Right lobe of liver (tissue), 6 donors: Measurements from ENCODE around the gene ACSBG1. TPM values are rescaled to one million over a fixed set of nuclear protein-coding genes. Genes with fewer than 3 reads are reported as not detected.

Experiments
- ATAC-seq, 4 donors: fragments of 200-7000 bp; cut with Tn5 transposase; one replicate each; pipeline ENCODE4 v1.9.1; 2020; ENCODE audit warnings: mild to moderate bottlenecking in 4 of 4, moderate library complexity in 4 of 4
- DNase-seq, 3 donors: peaks; one replicate each; pipeline ENCODE4 v3.0.0-alpha.2; 2020
- H3K27ac ChIP-seq, 3 donors: fragments of 200-600 bp; one replicate each; pipeline ENCODE4 v1.8.0; 2022
- H3K27me3 ChIP-seq, 2 donors: fragments of 200-600 bp; one replicate each; pipeline ENCODE4 v1.8.0; 2022
- H3K36me3 ChIP-seq, 4 donors: fragments of 200-600 bp; sonication (generic) in 1 of 4; one replicate each; pipeline versions ENCODE4 v1.5.1 to v1.8.0; 2017 to 2022; ENCODE audit warnings: control low read depth in 1 of 4
- H3K4me1 ChIP-seq, 4 donors: fragments of 200-600 bp; sonication (generic) in 1 of 4; one replicate each; pipeline versions ENCODE4 v1.5.1 to v1.8.0; 2017 to 2022; ENCODE audit warnings: control low read depth in 1 of 4
- H3K4me3 ChIP-seq, 3 donors: fragments of 200-600 bp; one replicate each; pipeline ENCODE4 v1.8.0; 2022
- H3K9me3 ChIP-seq, 4 donors: fragments of 200-600 bp; sonication (generic) in 1 of 4; one replicate each; pipeline versions ENCODE4 v1.5.1 to v1.8.0; 2017 to 2022; ENCODE audit warnings: control low read depth in 1 of 4
- POLR2A ChIP-seq: fragments of 450-650 bp; IDR thresholded peaks from one replicate; pipeline ENCODE4 v1.6.1; 2017; ENCODE audit warnings: antibody characterized with exemption, mild to moderate bottlenecking
- WGBS: methylation state at CpG from one replicate; pipeline ENCODE4 v1.1.6; 2018; ENCODE audit warnings: low coverage, low lambda C conversion rate; ENCODE audit not compliant: insufficient coverage; ENCODE audit errors: missing lambda C conversion rate; 5-methylcytosine and 5-hydroxymethylcytosine counted together
- intact Hi-C, 2 donors: fragments of 100-400 bp; cut with DNase I; formaldehyde crosslinking; loops; one replicate each; pipeline versions ENCODE4 v1.11.2 to v1.14.1; 2022
- total RNA-seq, 6 experiments: library from RNA; depleted of rRNA in 2 of 6; stranded (reverse); fragments of >200 nt in 2 of 6; fragmentation: NEBNext Ultra II Directional in 3 of 6; extraction: Animal tissue kit (Norgen Biotek cat#: 25700) in 3 of 6; gene quantifications; one replicate each; pipeline versions ENCODE4 v1.1.0 to v1.2.4, GENCODE V29; 2016 to 2023
- TF ChIP-seq, protein P1 (sequence below), 4 donors: fragments of 200-600 bp in 3 of 4; fragments of 450-650 bp in 1 of 4; IDR thresholded peaks; one replicate each; pipeline versions ENCODE4 v1.5.1 to v1.8.0; 2016 to 2022; ENCODE audit warnings: antibody characterized with exemption in 4 of 4, mild to moderate bottlenecking in 2 of 4
- donor health status: DM: no; HTN: yes; CAD: no.
- donor health status: DM: no; HTN: no; CAD: no.
- donor health status: DM: no; HTN: no; CAD: no.
- donor health status: DM: no; HTN: yes; CAD: no.
- donor health status: DM: no; HTN: yes; CAD: no.

ACSBG1 gene
- total RNA-seq, 6 experiments from 2014 or later, result not detected

GRCh38 chr15:78201281-78202190, 32.8 kb downstream of the ACSBG1 start:
- TF ChIP-seq POLR2A, result no peak
- TF ChIP-seq, protein P1, sequence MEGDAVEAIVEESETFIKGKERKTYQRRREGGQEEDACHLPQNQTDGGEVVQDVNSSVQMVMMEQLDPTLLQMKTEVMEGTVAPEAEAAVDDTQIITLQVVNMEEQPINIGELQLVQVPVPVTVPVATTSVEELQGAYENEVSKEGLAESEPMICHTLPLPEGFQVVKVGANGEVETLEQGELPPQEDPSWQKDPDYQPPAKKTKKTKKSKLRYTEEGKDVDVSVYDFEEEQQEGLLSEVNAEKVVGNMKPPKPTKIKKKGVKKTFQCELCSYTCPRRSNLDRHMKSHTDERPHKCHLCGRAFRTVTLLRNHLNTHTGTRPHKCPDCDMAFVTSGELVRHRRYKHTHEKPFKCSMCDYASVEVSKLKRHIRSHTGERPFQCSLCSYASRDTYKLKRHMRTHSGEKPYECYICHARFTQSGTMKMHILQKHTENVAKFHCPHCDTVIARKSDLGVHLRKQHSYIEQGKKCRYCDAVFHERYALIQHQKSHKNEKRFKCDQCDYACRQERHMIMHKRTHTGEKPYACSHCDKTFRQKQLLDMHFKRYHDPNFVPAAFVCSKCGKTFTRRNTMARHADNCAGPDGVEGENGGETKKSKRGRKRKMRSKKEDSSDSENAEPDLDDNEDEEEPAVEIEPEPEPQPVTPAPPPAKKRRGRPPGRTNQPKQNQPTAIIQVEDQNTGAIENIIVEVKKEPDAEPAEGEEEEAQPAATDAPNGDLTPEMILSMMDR (IDR thresholded peaks at IDR 0.05), result no peak
- intact Hi-C loops, result no loop called here
- DNase-seq, result no peak
- no peaks in the 10 kb centered on the region for H3K9me3 ChIP-seq
- no peak overlapping the region for H3K27ac ChIP-seq
- no peaks in the 10 kb centered on the region for H3K4me1 ChIP-seq
- no peak overlapping the region for H3K4me3 ChIP-seq
- WGBS, result 67% methylated on average over 6 of the region's 10 CpGs
- ATAC-seq, result no peak
- H3K36me3 ChIP-seq, result no peaks in the 10 kb centered on the region
- H3K27me3 ChIP-seq, result no peaks in the 10 kb centered on the region

DNA sequence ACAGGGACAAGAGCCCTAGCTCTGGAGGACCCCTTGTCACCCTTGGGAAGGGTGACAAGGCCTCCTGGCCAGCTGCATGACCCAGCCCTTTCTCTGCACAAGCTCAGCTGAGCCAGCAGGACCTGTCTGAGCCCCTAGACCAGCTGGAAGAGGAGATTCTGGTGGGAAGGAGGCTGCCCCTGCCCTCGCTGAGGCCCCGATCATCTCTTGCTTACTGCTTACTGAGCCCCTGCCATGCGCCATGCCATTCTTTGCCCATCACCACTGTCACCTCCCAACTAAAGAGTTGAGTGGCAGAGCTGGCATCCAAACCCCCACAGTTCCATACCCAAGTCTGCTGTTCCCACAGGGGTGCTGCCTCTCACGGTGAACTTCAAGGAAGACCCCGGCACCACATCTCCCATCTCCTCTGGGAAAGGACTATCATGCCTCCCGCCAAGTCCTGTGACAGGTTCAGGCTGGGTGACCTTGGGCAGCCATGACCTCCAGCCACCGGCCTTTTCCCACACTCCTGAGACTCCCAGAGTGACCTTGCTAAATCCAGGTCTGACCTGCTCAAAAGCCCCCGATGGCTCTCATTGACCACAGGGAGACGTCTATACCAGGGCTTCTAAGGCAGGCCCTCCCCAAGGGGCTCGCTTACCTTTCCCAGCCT, 34.0 kb downstream of the ACSBG1 start:
- no peak overlapping the region for H3K27ac ChIP-seq
- no peaks in the 10 kb centered on the region for H3K27me3 ChIP-seq
- H3K9me3 ChIP-seq, result no peaks in the 10 kb centered on the region
- no peaks in the 10 kb centered on the region for H3K36me3 ChIP-seq
- DNase-seq, result no peak
- ATAC-seq, result no peak
- TF ChIP-seq POLR2A, result no peak
- TF ChIP-seq, protein P1 (IDR thresholded peaks at IDR 0.05), result no peak
- no peak overlapping the region for H3K4me3 ChIP-seq
- intact Hi-C loops, result no loop called here
- 82% methylated on average over 3 of the region's 10 CpGs for WGBS
- H3K4me1 ChIP-seq, result no peaks in the 10 kb centered on the region

DNA sequence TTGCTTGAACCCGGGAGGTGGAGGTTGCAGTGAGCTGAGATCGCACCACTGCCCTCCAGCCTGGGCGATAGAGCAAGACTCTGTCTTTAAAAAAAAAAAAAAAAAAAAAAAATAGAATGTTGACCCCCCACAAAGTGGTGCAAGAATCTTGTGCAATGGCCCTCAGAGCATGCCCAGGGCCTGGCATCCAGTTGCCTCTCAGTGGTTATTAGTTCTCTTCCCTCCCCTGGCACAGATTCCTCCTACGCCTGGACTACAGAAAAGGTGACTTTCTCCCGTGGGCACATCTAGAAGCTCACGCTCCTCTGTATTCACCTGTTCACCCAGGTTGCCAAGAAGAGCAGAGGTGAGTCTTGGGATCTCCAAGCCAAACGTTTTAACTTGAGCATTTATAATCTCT, 36.7 kb downstream of the ACSBG1 start:
- Histone ChIP-seq H3K27me3 (no peaks in the 10 kb centered on the region), H3K4me3 (no peak overlapping the region), H3K36me3 (no peaks in the 10 kb centered on the region), H3K4me1 (no peaks in the 10 kb centered on the region), H3K9me3 (no peaks in the 10 kb centered on the region), H3K27ac (no peak overlapping the region)
- intact Hi-C loops, result loop anchor here (5.0 kb wide), 3 partner anchors 40 to 85 kb away; no protein-coding TSS in a partner anchor
- DNase-seq (peak in 1 of 3 donors; percentile 67), ATAC-seq (peak in 1 of 4 donors; percentile 51)
- TF ChIP-seq, protein P1 (IDR thresholded peaks at IDR 0.05), result no peak
- no peak for TF ChIP-seq POLR2A
- WGBS, result 23% methylated on average over 3 of the region's 7 CpGs

DNA sequence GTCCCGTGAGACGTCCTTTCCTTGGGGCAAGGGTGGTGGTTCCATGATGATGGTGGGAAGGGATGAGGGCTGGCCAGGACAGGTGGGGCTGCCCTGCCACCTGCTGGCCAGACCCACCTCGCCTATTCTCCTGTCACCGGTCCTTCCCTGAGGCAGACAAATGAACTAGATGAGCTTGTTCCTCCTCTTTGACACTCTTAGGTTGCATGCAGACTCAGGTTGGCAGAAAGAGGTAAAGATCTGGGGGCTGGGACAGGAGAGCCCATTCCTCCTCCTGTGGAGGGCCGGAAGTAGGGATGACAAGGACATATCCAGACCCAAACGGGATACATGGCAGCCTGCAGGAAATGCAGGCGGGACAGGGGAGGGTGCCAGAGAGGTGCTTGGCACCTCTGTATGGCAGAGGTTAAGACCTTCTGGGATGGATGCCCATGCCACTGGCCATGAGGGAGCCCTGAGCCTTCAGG, 38.6 kb downstream of the ACSBG1 start:
- intact Hi-C loops, result loop anchor here (5.0 kb wide), 3 partner anchors 42 to 83 kb away; no protein-coding TSS in a partner anchor
- Histone ChIP-seq H3K9me3 (no peaks in the 10 kb centered on the region), H3K36me3 (no peaks in the 10 kb centered on the region), H3K27me3 (no peaks in the 10 kb centered on the region), H3K4me1 (no peaks in the 10 kb centered on the region), H3K27ac (no peak overlapping the region), H3K4me3 (no peak overlapping the region)
- 18% methylated on average over 6 of the region's 7 CpGs for WGBS
- peak in 1 of 3 donors; percentile 47 for DNase-seq
- peak; percentile 92 to 98 (median 93) for ATAC-seq
- no peak for TF ChIP-seq POLR2A
- TF ChIP-seq, protein P1 (IDR thresholded peaks at IDR 0.05), result peak; percentile 74 to 86 (median 80)
